HG02759 (cell line): ENCODE data around the gene FAM193A.
"Not testable (repeated sequence)": the region's sequence is repeated elsewhere in the genome, so short reads cannot be mapped to it uniquely, and the experiment has no call there.

Experiments
- ATAC-seq: cut with Tn5 transposase; IDR thresholded peaks from one replicate; pipeline ENCODE4 v1.9.1; 2021; ENCODE audit warnings: mild to moderate bottlenecking, moderate library complexity; ENCODE audit not compliant: unreplicated experiment

Gene FAM193A

GRCh38 chr4:2515830-2516550, 20.5 kb upstream of the FAM193A start:
- ATAC-seq, result no peak

GRCh38 chr4:2516635-2517034, 19.8 kb upstream of the FAM193A start:
- ATAC-seq, result no peak

GRCh38 chr4:2526559-2526958, 9.9 kb upstream of the FAM193A start:
- ATAC-seq, result no peak

GRCh38 chr4:2534904-2535375, 1.5 kb upstream of the FAM193A start:
- ATAC-seq, result no peak

GRCh38 chr4:2535376-2536192, 863 bp upstream of the FAM193A start:
- ATAC-seq, result no peak

GRCh38 chr4:2537011-2537830, 774 bp downstream of the FAM193A start:
- ATAC-seq, result peak; percentile 28

- not testable (repeated sequence) for ATAC-seq
These were observed 7.2 kb downstream of the FAM193A start for GRCh38 chr4:2543580-2544191.

GRCh38 chr4:2545321-2546013, 9.0 kb downstream of the FAM193A start:
- no peak for ATAC-seq

GRCh38 chr4:2546286-2546823, 9.9 kb downstream of the FAM193A start:
- ATAC-seq, result no peak

- ATAC-seq, result not testable (repeated sequence)
These were observed 10.7 kb downstream of the FAM193A start for GRCh38 chr4:2546961-2547691.

- ATAC-seq, result no peak
These were observed 14.7 kb downstream of the FAM193A start for GRCh38 chr4:2551118-2551517.

GRCh38 chr4:2552806-2553205, 16.4 kb downstream of the FAM193A start:
- ATAC-seq, result no peak

GRCh38 chr4:2558301-2558700, 21.9 kb downstream of the FAM193A start:
- ATAC-seq, result no peak

GRCh38 chr4:2560167-2560566, 23.7 kb downstream of the FAM193A start:
- ATAC-seq, result no peak

GRCh38 chr4:2565533-2565932, 29.1 kb downstream of the FAM193A start:
- ATAC-seq, result no peak

- no peak for ATAC-seq
These were observed 33.6 kb downstream of the FAM193A start for GRCh38 chr4:2570036-2570435.

- ATAC-seq, result peak; percentile 77
These were observed 34.2 kb downstream of the FAM193A start for GRCh38 chr4:2570551-2571222.

- no peak for ATAC-seq
These were observed 35.6 kb downstream of the FAM193A start for GRCh38 chr4:2572076-2572475.

GRCh38 chr4:2572866-2573265, 36.4 kb downstream of the FAM193A start:
- no peak for ATAC-seq
